ENCODE results near the gene SAMD8.

GRCh38 chr10:75073442-75073841 lies 38.0 kb upstream of the SAMD8 start:
- TF ChIP-seq CTCF (IDR thresholded peaks at IDR 0.05; ENCODE audit: extremely low read depth in 1 of 2, insufficient read depth in 1 of 2, low read depth in 1 of 2, low read length in 2 of 2) (no peak), EZH2 (IDR thresholded peaks at IDR 0.05; ENCODE audit: borderline replicate concordance, low read depth, low read length, severe bottlenecking) (no peak), POLR2A (IDR thresholded peaks at IDR 0.05; ENCODE audit: low read depth, low read length) (no peak), MYC (IDR thresholded peaks at IDR 0.05; ENCODE audit: low read depth, low read length) (no peak), JUN (IDR thresholded peaks at IDR 0.05; ENCODE audit: borderline replicate concordance, insufficient read depth, insufficient read length, low read depth) (no peak), POLR2AphosphoS5 (IDR thresholded peaks at IDR 0.05; ENCODE audit: insufficient read depth, low read depth, low read length) (no peak), MAX (IDR thresholded peaks at IDR 0.05; ENCODE audit: insufficient read depth, insufficient read length) (no peak), GATA2 (IDR thresholded peaks at IDR 0.05; ENCODE audit: insufficient read depth, insufficient read length, low read depth, low read length) (no peak), FOS (IDR thresholded peaks at IDR 0.05; ENCODE audit: borderline replicate concordance, insufficient read depth, low read length) (no peak)
